Activated CD4-positive, alpha-beta T cell treated with anti-CD3 and anti-CD28 coated beads for 48 hours (primary cell): Measurements from ENCODE around the gene PNO1.
"Not testable (repeated sequence)": the region's sequence is repeated elsewhere in the genome, so short reads cannot be mapped to it uniquely, and the experiment has no call there.

ENCODE experiments used
- DNase-seq: peaks from one replicate; pipeline ENCODE4 v3.0.0-alpha.2; 2020

Gene PNO1

GRCh38 chr2:68158134-68158447, 403 bp downstream of the PNO1 start:
- no peak for DNase-seq

- no peak for DNase-seq
These were observed 6.0 kb downstream of the PNO1 start for GRCh38 chr2:68163641-68164040.

GRCh38 chr2:68167186-68167585, 9.5 kb downstream of the PNO1 start:
- no peak for DNase-seq

GRCh38 chr2:68169308-68169707, 11.6 kb downstream of the PNO1 start:
- no peak for DNase-seq

- no peak for DNase-seq
These were observed 13.5 kb downstream of the PNO1 start for GRCh38 chr2:68171146-68171545.

- no peak for DNase-seq
These were observed 14.0 kb downstream of the PNO1 start for GRCh38 chr2:68171684-68172083.

- no peak for DNase-seq
These were observed 14.8 kb downstream of the PNO1 start for GRCh38 chr2:68172521-68172920.

GRCh38 chr2:68172990-68173700, 15.5 kb downstream of the PNO1 start:
- no peak for DNase-seq

- not testable (repeated sequence) for DNase-seq
These were observed 17.5 kb downstream of the PNO1 start for GRCh38 chr2:68175210-68175609.

GRCh38 chr2:68176657-68177056, 19.0 kb downstream of the PNO1 start:
- no peak for DNase-seq

- DNase-seq = no peak
These were observed 19.9 kb downstream of the PNO1 start for GRCh38 chr2:68177541-68177940.

GRCh38 chr2:68178432-68178831, 20.7 kb downstream of the PNO1 start:
- no peak for DNase-seq

- no peak for DNase-seq
These were observed 21.4 kb downstream of the PNO1 start for GRCh38 chr2:68178954-68179627.

- no peak for DNase-seq
These were observed 25.2 kb downstream of the PNO1 start for GRCh38 chr2:68182902-68183301.

- DNase-seq = peak; percentile 77
These were observed 28.0 kb downstream of the PNO1 start for GRCh38 chr2:68185541-68186164.

- no peak for DNase-seq
These were observed 29.6 kb downstream of the PNO1 start for GRCh38 chr2:68187329-68187728.

GRCh38 chr2:68188831-68189230, 31.1 kb downstream of the PNO1 start:
- no peak for DNase-seq

- no peak for DNase-seq
These were observed 32.5 kb downstream of the PNO1 start for GRCh38 chr2:68189991-68190784.

- DNase-seq = no peak
These were observed 33.5 kb downstream of the PNO1 start for GRCh38 chr2:68190991-68191731.

GRCh38 chr2:68193144-68193543, 35.5 kb downstream of the PNO1 start:
- DNase-seq = no peak

GRCh38 chr2:68193787-68194372, 36.2 kb downstream of the PNO1 start:
- no peak for DNase-seq

- no peak for DNase-seq
These were observed 37.4 kb downstream of the PNO1 start for GRCh38 chr2:68195096-68195495.
